CMK (cell line): ENCODE measurements around the gene YTHDF1.

Source experiments
- DNase-seq: peaks from one replicate; pipeline ENCODE4 v3.0.0-alpha.2; 2010; ENCODE audit warnings: low read depth

Gene YTHDF1

DNA sequence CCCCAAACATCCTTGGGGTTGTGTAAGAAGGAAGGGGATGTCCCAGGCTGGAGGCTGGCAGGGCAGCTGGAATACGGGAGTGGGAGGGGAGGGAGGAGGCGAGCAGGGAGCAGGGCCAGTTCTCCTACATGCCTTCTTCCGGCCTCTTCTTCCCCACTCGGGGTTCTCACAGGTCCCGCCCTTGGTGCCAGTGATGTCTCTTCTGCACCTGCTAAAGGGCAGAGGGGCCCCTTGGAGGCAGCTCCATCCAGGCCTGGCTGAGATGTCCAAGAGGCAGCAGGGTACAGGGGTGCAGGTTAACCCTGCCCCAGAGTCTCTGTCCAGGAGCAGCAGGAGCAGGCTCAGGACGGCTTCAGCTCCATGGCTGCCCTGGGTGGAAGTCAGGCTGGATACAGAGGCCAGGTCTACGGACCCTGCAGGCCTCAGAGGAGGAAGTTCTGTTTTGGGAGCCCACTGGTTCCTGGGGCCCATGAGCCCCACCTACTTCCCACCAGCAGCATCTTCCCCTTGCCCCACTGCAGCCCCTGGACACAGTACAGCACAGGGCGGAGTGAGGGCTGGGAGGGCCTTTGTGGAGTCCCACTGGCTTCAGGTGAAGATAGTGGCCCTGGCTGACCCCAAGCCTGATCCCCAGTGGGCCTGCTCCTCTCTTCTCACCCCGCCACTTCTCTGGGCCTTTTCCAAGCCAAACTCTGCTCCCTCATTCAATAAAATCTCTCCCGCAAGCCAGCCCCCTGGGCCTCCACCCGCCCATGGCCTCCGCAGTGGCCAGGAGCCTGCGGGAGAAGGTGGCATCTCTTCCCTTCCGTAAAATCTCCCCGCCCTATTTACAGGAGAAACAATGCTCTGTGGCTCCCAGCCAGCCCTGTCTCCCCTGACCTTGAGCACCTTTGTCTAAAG lies 60.4 kb downstream of the YTHDF1 start:
- no peak for DNase-seq

GRCh38 chr20:63154395-63154794 lies 61.5 kb downstream of the YTHDF1 start:
- DNase-seq: no peak

DNA sequence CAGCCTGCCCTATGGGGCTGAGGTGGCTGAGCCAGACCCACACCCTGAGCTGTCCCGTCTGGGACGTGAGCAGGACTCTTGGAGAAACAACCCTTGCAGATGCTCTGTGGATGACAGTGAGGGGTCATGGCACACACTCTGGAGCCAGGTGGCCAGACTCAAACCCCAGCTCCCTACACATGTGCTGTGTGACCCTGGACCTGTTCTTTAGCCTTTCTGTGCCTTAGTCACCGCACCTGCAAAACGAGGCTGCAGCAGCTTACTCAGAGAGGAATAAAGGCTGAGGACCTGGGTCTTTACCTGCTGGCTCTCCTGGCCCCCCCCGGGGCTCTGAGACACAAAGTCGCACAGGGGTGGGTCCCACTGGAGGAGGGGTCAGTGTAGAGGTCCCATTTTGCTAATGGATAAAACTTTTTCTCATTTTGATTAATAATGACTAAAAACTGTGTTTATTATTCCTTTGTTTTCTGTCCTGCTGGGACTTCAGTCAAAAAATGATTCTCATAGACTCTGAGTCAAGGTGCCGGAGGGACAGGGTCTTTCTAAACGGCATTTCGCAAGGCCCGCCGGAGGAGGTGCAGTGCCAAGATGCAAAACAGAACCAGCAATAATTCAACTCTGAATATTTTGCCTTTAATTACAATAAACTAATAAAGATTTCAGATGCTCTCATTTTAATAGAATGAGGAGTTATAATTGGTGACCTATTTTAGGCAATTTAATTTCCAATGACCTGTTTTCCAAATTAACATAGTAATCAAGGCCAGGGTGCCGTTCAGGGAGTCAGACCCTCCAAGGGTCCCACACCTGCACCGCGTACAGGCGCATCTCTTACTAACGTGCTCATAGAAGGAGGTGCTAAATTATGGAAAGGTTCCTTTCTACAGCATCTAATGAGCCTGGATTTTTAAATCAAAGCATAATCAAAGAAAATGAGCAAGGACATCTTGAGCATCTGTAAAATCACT lies 62.4 kb downstream of the YTHDF1 start:
- DNase-seq: no peak

DNA sequence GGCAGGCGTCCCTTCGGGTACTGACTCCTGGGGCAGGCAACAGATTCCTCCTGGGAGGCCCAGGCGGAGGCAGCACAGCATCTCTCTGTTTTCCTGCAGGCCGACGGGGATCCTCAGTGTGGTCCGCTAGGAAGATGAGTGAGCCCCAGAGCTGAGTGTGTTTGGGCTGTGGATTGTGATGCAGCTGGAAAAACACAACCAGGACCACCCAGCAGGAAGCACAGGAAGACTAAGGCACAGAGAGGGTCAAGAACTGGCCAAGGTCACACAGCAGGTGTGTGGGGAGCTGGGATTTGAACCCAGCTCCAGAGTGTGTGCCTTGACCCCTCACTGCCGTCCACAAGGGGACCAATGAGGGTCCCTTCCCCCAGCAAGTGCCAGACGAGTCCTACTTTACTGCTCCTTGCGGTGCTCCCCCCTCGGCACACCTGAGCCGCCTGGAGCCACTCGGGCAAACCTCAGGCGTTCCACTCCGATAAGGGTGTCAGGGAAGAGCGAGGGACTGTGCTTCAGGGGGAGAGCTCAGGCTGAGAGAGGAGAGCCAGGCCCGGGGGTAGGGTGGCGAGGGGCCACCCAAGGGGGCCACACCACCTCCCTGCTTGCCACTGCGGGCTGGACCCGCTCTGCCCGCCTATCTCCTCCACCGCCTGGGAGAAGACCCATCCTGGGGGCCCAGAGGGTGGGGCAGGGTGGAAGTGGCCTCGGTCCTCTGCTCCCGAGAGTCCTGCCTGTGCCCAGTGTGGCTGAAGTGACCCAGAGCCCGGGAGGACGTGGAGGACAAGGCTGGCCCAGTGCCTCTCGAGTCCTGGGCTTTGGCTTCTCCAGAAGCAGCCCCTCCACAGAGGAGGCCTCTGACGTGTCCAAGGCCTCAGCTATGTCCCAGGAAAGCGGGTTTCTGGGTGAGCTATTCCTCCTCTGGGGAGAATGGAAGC lies 63.3 kb downstream of the YTHDF1 start:
- DNase-seq: no peak

GRCh38 chr20:63151554-63152321 lies 64.2 kb downstream of the YTHDF1 start:
- DNase-seq: no peak

DNA sequence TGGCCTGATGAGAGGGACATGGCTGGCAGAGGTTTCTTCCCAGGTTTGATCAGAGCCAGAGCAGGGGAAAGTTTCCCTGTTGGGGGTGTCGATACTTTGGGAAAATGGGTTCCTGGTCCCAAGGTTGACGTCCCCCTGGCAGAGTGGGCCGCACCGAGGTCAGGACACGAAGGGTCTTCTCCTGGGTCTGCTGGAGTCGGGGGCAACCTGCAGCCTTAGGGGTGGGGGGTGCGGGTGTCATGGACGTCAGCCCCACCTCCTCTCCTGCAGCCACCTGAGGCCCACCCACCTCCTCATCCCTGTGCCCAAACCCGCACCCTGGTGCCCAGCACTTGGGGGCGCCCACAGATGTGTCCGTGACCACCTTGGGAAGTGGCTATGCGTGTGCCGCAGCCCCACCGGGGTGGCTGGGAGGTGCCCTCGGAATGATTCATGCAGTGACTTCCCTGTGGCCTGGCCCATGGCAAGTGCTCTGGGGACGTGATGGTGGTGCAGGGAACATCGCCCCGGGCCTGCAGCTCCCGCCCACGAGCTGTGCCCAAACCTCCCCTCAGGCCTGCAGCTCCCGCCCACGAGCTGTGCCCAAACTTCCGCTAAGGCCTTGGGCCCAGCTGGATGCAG lies 64.9 kb downstream of the YTHDF1 start:
- DNase-seq: no peak

DNA sequence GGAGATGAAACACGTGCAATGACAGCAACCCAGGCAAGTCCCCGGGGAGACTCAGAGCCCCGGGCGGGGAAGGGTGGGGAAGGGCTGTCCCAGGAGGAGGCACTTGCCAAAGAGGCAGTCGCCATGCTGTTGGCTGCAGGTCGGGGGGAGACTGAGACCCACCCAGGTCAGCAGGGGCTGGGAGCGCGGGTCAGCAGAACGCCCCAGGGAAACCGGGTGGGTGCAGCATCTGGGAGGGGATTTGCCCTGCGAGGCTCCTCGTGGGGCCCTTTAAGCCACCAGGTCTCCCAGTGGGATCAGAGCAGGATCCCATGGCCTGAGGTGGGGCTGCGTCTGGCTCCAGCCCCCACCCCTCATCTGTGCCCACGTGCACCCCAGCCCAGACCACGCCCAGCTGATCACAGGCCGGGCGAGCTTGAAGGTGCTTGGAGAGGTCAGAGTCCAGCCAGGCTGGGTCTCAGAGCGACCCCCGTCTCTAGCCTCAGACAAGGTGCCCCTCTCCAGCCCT lies 65.5 kb downstream of the YTHDF1 start:
- no peak for DNase-seq

DNA sequence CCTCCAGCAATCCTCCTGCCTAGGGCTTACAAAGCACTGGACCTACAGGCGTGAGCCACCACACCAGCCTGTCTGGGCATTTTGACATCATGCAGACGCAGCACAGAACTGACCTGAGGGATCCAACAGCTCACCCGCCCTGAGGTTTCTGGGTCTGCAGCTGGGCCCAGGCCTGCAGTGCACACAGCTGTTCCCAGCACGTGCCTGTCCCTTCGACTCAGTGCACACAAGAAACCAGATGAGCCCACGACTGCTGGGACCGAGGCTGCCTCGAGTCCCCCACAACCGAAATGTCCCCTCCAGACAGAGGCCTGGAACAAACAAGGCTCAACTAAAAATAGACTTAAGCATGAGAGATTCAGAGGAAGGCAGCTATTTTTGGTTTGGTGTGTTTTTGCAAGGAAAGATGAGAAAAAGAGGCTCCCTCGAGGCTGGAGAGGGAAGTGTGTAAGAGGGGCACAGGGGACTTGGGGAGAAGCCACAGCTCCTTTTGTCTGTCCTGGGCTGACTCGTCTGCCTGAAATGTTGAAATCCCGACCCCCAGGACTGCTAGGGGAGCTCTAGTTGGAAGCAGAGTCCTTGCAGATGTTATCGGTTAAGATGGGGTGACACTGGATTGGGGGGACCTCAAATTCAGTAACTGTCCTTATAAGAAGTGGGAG lies 66.3 kb downstream of the YTHDF1 start:
- no peak for DNase-seq

DNA sequence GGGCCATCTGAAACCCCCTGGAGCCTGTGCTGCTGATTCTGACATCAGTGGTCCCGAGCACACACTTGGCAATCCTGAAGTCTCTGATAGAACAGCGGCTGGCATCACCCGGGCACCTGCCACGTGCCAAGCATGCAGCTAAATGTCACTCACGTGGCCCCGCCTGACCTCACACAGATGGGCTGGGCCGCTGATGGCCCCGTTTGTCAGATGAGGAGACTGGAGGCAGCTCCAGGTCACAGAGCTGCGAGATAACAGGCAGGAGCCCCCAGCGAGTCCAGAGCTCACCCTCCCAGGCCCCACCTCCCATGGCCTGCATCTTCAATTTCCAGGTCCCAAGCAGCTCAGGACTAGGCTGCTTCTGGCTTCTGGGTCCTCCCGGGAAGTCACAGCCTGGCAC lies 67.2 kb downstream of the YTHDF1 start:
- DNase-seq: no peak

DNA sequence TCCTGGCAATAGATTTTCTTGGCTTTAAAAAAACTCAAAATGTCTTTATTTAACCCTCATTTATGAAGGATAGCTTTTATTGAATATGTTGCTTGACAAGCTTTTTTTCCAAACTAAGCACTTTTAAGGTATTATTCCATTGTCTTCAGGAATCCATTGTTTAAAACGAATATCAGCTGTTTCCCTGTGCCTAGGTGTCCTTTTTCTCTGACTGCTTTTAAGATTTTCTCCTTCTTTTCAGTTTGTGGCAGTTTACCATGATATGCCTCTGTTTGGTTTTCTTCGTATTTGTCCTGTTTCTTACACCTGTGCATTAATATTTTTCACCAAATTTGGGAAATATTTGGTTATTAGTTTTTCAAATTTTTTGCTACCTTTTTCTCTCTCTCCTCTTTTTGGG lies 68.4 kb downstream of the YTHDF1 start:
- no peak for DNase-seq
